Parathyroid adenoma (tissue), 2 donors: ENCODE results near the gene RO60.
"Not testable (repeated sequence)": the region's sequence is repeated elsewhere in the genome, so short reads cannot be mapped to it uniquely, and the experiment has no call there.

Experiments
- H2AFZ ChIP-seq: fragments of 300-600 bp; sonication (generic); one replicate; pipeline ENCODE4 v1.7.0; 2017; ENCODE audit warnings: antibody characterized with exemption, mild to moderate bottlenecking
- H3K27ac ChIP-seq: fragments of 300-600 bp; sonication (generic); one replicate; pipeline ENCODE4 v1.7.0; 2017
- H3K27me3 ChIP-seq: fragments of 300-600 bp; sonication (generic); one replicate; pipeline ENCODE4 v1.7.0; 2017; ENCODE audit warnings: low read length; ENCODE audit not compliant: control insufficient read depth, insufficient read depth
- H3K36me3 ChIP-seq: fragments of 300-600 bp; sonication (generic); one replicate; pipeline ENCODE4 v1.7.0; 2017; ENCODE audit warnings: low read length; ENCODE audit not compliant: control insufficient read depth, insufficient read depth
- H3K4me1 ChIP-seq: fragments of 300-600 bp; sonication (generic); one replicate; pipeline ENCODE4 v1.7.0; 2017; ENCODE audit warnings: control low read depth
- H3K4me2 ChIP-seq: fragments of 300-600 bp; sonication (generic); one replicate; pipeline ENCODE4 v1.7.0; 2017; ENCODE audit warnings: low read length
- H3K4me3 ChIP-seq: fragments of 300-600 bp; sonication (generic); one replicate; pipeline ENCODE4 v1.7.0; 2017; ENCODE audit warnings: low read depth, low read length
- H3K79me2 ChIP-seq: fragments of 300-600 bp; sonication (generic); one replicate; pipeline ENCODE4 v1.7.0; 2017; ENCODE audit warnings: control low read depth
- H3K9ac ChIP-seq: fragments of 300-600 bp; sonication (generic); one replicate; pipeline ENCODE4 v1.7.0; 2017; ENCODE audit warnings: mild to moderate bottlenecking
- H3K9me3 ChIP-seq: fragments of 300-600 bp; sonication (generic); one replicate; pipeline ENCODE4 v1.7.0; 2017; ENCODE audit warnings: low read length; ENCODE audit not compliant: control insufficient read depth
- CTCF ChIP-seq: fragments of 300-600 bp; sonication (generic); IDR thresholded peaks from one replicate; pipeline ENCODE4 v1.7.0; 2017; ENCODE audit warnings: antibody characterized with exemption, mild to moderate bottlenecking
- donor health status: primary hyperparathyroidism.

RO60 gene

DNA sequence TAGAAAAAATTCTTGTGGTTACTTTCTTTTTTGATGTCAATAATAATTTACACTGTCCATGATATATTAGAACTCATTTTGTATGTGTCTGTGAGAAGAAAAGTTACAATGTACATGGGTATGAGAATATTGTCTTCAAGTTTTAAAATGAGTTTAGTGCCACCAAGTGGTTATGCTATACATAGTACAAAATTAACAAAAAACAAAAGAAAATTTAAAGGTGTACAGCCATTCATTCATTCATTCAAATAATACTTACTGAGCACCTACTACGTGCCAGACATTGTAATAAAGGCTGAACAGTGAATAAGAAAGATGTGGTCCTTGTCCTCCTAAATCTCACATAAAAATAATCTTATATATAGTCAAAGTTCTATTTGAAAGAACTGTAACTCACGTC lies 28.0 kb upstream of the RO60 start:
- H2AFZ ChIP-seq, result no peak overlapping the region
- no peak overlapping the region for H3K9ac ChIP-seq
- TF ChIP-seq CTCF, result no peak
- no peaks in the 10 kb centered on the region for H3K9me3 ChIP-seq
- no peak overlapping the region for H3K4me2 ChIP-seq
- H3K79me2 ChIP-seq, result no peaks in the 10 kb centered on the region
- no peaks in the 10 kb centered on the region for H3K27me3 ChIP-seq
- no peaks in the 10 kb centered on the region for H3K36me3 ChIP-seq
- no peaks in the 10 kb centered on the region for H3K4me1 ChIP-seq
- H3K4me3 ChIP-seq, result no peak overlapping the region
- no peak overlapping the region for H3K27ac ChIP-seq

DNA sequence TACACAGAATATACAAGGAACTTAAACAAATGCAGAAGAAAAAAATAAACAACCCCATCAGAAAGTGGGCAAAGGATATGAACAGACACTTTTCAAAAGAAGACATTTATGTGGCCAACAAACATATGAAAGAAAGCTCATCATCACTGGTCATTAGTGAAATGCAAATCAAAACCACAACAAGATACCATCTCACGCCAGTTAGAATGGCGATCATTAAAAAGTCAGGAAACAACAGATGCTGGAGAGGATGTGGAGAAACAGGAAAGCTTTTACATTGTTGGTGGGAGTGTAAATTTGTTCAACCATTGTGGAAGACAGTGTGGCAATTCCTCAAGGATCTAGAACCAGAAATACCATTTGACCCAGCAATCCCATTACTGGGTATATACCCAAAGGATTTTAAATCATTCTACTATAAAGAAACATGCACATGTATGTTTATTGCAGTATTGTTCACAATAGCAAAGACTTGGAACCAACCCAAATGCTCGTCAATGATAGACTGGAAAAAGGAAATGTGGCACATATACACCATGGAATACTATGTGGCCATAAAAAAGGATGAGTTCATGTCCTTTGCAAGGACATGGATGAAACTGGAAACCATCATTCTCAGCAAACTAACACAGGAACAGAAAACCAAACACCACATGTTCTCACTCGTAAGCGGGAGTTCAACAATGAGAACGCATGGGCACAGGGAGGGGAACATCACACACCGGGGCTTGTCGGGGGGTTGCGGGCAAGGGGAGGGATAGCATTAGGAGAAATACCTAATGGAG lies 26.6 kb upstream of the RO60 start:
- not testable (repeated sequence) for H3K4me1 ChIP-seq, H3K4me3 ChIP-seq, H3K9me3 ChIP-seq, H3K36me3 ChIP-seq, H3K79me2 ChIP-seq, H2AFZ ChIP-seq, H3K27ac ChIP-seq, H3K27me3 ChIP-seq, H3K9ac ChIP-seq, H3K4me2 ChIP-seq

GRCh38 chr1:193033610-193034009 lies 25.8 kb upstream of the RO60 start:
- Histone ChIP-seq H3K27ac (no peak overlapping the region), H3K79me2 (no peaks in the 10 kb centered on the region), H3K9ac (no peak overlapping the region), H2AFZ (no peak overlapping the region), H3K27me3 (no peaks in the 10 kb centered on the region), H3K4me3 (no peak overlapping the region), H3K36me3 (no peaks in the 10 kb centered on the region), H3K9me3 (no peaks in the 10 kb centered on the region), H3K4me1 (no peaks in the 10 kb centered on the region), H3K4me2 (no peak overlapping the region)
- no peak for TF ChIP-seq CTCF

DNA sequence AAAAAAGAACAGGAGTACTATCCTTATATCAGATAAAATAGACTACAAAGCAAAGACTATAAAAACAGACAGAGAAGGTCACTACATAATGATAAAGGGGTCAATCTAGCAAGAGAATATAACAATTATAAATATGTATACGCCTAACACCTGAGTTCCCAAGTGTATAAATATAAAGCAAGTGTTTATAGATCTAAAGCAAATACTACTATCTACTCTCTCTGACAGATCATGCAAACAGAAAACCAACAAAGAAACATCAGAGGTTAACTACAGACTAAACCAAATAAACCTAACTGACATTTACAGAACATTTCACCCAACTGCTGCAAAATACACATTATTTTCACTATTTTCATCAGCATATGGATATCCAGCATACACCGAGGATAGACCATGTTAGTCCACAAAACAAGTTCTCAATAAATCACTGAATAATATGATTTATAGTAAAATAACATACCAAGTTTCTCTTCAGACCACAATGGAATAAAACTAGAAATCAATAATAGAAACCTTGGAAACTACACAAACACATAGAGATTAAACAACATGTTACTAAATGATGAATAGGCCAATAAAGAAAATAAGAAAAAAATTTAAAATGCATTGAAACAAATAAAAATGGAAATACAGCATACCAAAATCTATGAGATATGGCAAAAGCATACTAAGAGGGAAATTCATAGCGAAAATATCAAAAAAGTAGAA lies 22.9 kb upstream of the RO60 start:
- H3K9me3 ChIP-seq, result no peaks in the 10 kb centered on the region
- H2AFZ ChIP-seq, result no peak overlapping the region
- no peaks in the 10 kb centered on the region for H3K36me3 ChIP-seq
- no peak overlapping the region for H3K9ac ChIP-seq
- no peak overlapping the region for H3K27ac ChIP-seq
- no peaks in the 10 kb centered on the region for H3K79me2 ChIP-seq
- TF ChIP-seq CTCF, result no peak
- no peaks in the 10 kb centered on the region for H3K27me3 ChIP-seq
- no peaks in the 10 kb centered on the region for H3K4me1 ChIP-seq
- no peak overlapping the region for H3K4me2 ChIP-seq
- H3K4me3 ChIP-seq, result no peak overlapping the region

- Histone ChIP-seq H3K4me3 (no peak overlapping the region), H3K9ac (no peak overlapping the region), H3K27ac (no peak overlapping the region), H2AFZ (no peak overlapping the region), H3K4me2 (no peak overlapping the region), H3K36me3 (no peaks in the 10 kb centered on the region), H3K27me3 (no peaks in the 10 kb centered on the region), H3K9me3 (no peaks in the 10 kb centered on the region), H3K4me1 (no peaks in the 10 kb centered on the region), H3K79me2 (no peaks in the 10 kb centered on the region)
- TF ChIP-seq CTCF, result no peak
Measured at GRCh38 chr1:193040011-193040410, 19.4 kb upstream of the RO60 start.
